GM20000 (cell line): Measurements from ENCODE around the gene MAP7D2.

Experiments
- DNase-seq: peaks from one replicate; pipeline ENCODE4 v3.0.0; 2012; ENCODE audit warnings: low spot score
- TF ChIP-seq, protein P1 (sequence below): IDR thresholded peaks from 2 replicates; pipeline ENCODE4 v1.5.1; 2012; ENCODE audit warnings: mild to moderate bottlenecking, control low read depth; ENCODE audit errors: extremely low read depth, missing control alignments

MAP7D2 gene

GRCh38 chrX:20111271-20111670, 5.4 kb downstream of the MAP7D2 start:
- TF ChIP-seq, protein P1, sequence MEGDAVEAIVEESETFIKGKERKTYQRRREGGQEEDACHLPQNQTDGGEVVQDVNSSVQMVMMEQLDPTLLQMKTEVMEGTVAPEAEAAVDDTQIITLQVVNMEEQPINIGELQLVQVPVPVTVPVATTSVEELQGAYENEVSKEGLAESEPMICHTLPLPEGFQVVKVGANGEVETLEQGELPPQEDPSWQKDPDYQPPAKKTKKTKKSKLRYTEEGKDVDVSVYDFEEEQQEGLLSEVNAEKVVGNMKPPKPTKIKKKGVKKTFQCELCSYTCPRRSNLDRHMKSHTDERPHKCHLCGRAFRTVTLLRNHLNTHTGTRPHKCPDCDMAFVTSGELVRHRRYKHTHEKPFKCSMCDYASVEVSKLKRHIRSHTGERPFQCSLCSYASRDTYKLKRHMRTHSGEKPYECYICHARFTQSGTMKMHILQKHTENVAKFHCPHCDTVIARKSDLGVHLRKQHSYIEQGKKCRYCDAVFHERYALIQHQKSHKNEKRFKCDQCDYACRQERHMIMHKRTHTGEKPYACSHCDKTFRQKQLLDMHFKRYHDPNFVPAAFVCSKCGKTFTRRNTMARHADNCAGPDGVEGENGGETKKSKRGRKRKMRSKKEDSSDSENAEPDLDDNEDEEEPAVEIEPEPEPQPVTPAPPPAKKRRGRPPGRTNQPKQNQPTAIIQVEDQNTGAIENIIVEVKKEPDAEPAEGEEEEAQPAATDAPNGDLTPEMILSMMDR = no peak
- no peak for DNase-seq

DNA sequence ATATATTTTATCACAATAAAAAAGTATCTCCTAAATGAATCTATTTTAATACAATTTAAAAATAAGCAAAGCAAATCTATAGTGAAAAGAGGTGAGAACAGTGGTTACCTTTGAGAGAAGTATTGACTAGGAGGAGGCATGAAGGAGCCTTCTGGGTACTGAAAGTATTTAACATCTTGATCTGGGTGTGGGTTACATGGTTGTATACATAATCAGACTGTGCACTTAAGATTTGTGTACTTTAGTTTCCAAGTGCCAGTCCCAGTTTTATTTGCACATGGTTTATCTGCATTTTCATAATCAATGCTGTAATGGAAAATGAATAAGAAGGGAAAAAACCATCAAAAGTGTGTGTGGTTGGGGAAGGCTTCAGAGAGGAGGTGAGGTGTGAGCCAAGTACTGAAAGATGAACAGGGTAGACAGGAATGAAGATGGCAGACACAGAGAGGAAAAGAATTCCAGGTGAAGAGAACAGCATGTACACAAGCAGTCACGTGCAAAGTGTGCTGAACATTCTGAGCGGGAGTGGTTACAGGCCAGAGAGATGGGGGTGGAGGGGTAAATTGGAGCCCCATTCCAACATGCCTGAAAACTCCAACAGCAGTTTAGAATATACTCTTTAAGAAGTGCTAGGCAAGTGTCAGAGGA, 14.6 kb downstream of the MAP7D2 start:
- TF ChIP-seq, protein P1 = no peak
- no peak for DNase-seq

- TF ChIP-seq, protein P1 = no peak
- no peak for DNase-seq
Measured at GRCh38 chrX:20091499-20091898, 25.2 kb downstream of the MAP7D2 start.

- TF ChIP-seq, protein P1 = no peak
- DNase-seq = no peak
Measured at GRCh38 chrX:20089845-20090244, 26.9 kb downstream of the MAP7D2 start.

DNA sequence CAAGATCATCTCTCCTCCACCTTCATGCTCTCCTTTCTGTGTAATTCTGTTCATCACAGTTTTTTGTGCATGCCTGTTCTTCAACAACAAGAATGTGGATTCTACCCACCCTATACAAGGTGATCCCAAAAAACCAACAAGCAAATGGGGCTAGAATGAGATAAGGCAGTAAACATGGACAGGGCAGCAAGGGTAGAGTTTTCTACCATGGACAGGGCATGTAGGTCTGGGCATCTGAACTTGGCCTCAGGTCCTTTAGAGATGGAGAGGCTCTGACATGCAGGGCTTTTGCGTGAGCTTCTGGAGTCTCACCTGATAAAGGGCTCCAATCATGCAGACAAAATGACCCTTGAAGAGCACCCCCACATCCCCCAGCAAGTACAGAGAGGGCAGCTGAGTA, 36.4 kb downstream of the MAP7D2 start:
- DNase-seq = no peak
- TF ChIP-seq, protein P1 = no peak

GRCh38 chrX:20071511-20072079, 45.1 kb downstream of the MAP7D2 start:
- TF ChIP-seq, protein P1 = no peak
- DNase-seq = no peak

GRCh38 chrX:20067709-20068561, 48.8 kb downstream of the MAP7D2 start:
- DNase-seq = no peak
- TF ChIP-seq, protein P1 = no peak
